GM12865 (cell line): ENCODE measurements around the gene COA4.

Source experiments
- DNase-seq: peaks from one replicate; pipeline ENCODE4 v3.0.0; 2010; ENCODE audit warnings: low read depth
- H3K4me3 ChIP-seq: 2 replicates; pipeline ENCODE4 v1.5.1; 2011; ENCODE audit warnings: mild to moderate bottlenecking, low read depth, low read length, control low read depth
- TF ChIP-seq, protein P1 (sequence below): IDR thresholded peaks from 2 replicates; pipeline ENCODE4 v1.5.1; 2011; ENCODE audit warnings: low read length, control low read depth, low read depth, inconsistent platforms; ENCODE audit not compliant: insufficient read depth; ENCODE audit errors: missing control alignments

COA4 gene

DNA sequence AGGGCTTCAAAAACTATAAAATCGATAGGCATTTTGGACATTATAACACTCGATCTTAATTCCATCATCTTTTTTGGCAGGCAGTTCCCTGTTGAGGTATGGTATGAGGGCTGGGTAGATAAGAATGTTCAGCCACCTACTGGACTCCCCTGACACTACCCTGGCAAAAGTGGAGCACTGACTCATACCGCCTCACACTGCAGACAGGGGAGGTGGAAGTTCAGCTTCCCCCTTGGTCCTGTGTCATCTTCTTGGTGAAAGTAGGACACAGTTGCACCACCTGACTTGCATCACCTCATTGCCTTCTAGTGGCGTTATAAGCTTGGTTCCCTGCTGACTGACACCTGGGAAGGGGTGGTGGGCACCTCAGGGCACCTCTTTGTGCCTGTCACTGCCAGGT, 30.5 kb upstream of the COA4 start:
- peak; percentile 1 for DNase-seq
- no peak overlapping the region for H3K4me3 ChIP-seq
- TF ChIP-seq, protein P1, sequence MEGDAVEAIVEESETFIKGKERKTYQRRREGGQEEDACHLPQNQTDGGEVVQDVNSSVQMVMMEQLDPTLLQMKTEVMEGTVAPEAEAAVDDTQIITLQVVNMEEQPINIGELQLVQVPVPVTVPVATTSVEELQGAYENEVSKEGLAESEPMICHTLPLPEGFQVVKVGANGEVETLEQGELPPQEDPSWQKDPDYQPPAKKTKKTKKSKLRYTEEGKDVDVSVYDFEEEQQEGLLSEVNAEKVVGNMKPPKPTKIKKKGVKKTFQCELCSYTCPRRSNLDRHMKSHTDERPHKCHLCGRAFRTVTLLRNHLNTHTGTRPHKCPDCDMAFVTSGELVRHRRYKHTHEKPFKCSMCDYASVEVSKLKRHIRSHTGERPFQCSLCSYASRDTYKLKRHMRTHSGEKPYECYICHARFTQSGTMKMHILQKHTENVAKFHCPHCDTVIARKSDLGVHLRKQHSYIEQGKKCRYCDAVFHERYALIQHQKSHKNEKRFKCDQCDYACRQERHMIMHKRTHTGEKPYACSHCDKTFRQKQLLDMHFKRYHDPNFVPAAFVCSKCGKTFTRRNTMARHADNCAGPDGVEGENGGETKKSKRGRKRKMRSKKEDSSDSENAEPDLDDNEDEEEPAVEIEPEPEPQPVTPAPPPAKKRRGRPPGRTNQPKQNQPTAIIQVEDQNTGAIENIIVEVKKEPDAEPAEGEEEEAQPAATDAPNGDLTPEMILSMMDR = no peak

GRCh38 chr11:73902303-73902702, 25.7 kb upstream of the COA4 start:
- no peak overlapping the region for H3K4me3 ChIP-seq
- TF ChIP-seq, protein P1 = no peak
- no peak for DNase-seq

DNA sequence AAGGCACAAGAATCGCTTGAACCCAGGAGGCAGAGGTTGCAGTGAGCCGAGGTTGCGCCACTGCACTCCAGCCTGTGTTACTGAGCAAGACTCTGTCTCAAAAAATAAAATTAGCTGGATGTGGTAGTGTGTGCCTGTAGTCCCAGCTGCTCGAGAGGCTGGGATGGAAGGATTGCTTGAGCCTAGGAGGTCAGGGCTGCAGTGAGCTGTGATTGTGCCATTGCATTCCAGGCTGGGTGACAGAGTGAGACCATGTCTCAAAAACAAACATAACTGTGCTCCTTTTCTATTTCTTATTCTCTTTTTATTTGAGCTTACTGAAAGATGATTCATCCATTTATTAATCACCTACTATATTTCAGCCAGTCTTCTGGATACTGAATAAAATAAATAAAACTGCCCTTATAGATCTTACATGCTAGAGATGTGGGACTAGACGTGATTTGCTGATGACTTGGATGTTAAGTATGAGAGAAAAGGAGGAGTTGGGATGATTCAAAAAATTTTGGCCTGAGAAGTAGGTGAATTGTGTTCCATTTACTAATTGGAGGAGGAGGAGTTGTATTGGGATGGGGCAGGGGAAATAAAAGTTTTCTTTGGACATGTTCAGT, 18.2 kb upstream of the COA4 start:
- DNase-seq = no peak
- TF ChIP-seq, protein P1 = no peak
- H3K4me3 ChIP-seq = no peak overlapping the region

DNA sequence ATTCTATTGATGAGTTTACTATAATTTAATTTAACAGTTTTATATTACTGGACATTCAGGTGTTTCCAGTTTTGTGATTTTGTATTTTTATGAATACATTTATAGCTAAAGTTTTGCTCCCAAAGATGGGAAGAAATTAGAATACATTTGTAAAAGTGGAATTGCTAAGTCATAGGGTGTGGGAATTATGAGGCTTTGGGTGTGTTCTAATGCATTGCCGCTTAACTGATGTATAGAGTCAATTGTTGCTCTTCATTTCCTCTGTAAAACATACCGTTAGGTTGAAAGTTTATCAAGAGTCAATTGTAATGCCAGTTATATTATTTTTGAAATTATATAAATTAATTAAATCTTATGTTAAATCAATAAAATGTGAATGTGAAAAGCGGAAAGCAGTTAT, 16.4 kb upstream of the COA4 start:
- TF ChIP-seq, protein P1 = no peak
- no peak for DNase-seq
- no peak overlapping the region for H3K4me3 ChIP-seq

GRCh38 chr11:73889536-73889935, 12.9 kb upstream of the COA4 start:
- no peak for DNase-seq
- no peak overlapping the region for H3K4me3 ChIP-seq
- TF ChIP-seq, protein P1 = no peak

DNA sequence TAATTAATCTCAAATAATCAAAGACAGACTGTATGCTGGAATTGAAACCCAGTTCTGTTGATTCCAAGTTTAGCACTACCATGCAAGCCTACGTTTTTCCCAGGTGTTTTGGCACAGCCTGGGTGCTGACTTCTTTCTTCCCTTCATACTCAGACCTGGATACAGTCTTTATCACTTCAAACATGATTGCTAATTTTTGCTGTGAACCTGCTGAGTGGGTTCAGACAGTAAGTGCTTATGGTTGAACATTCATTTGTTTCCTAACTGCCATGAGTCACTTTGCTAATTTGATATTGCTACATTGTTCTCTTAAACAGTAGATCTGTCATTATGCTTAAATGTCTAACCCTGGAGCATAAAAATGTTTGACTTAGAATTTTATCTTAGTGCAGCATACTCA, 12.4 kb upstream of the COA4 start:
- H3K4me3 ChIP-seq = no peak overlapping the region
- DNase-seq = no peak
- TF ChIP-seq, protein P1 = no peak

- no peak for DNase-seq
- TF ChIP-seq, protein P1 = no peak
- H3K4me3 ChIP-seq = no peak overlapping the region
These were observed 11.6 kb upstream of the COA4 start for GRCh38 chr11:73888244-73888643.
